NCI-H526 (cell line): Measurements from ENCODE around the gene PFDN2.

ENCODE experiments used
- DNase-seq, 2 experiments: peaks; one replicate each; lab custom pipeline; 2025; lab: John Stamatoyannopoulos, UW

PFDN2 gene, protein sequence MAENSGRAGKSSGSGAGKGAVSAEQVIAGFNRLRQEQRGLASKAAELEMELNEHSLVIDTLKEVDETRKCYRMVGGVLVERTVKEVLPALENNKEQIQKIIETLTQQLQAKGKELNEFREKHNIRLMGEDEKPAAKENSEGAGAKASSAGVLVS

DNA sequence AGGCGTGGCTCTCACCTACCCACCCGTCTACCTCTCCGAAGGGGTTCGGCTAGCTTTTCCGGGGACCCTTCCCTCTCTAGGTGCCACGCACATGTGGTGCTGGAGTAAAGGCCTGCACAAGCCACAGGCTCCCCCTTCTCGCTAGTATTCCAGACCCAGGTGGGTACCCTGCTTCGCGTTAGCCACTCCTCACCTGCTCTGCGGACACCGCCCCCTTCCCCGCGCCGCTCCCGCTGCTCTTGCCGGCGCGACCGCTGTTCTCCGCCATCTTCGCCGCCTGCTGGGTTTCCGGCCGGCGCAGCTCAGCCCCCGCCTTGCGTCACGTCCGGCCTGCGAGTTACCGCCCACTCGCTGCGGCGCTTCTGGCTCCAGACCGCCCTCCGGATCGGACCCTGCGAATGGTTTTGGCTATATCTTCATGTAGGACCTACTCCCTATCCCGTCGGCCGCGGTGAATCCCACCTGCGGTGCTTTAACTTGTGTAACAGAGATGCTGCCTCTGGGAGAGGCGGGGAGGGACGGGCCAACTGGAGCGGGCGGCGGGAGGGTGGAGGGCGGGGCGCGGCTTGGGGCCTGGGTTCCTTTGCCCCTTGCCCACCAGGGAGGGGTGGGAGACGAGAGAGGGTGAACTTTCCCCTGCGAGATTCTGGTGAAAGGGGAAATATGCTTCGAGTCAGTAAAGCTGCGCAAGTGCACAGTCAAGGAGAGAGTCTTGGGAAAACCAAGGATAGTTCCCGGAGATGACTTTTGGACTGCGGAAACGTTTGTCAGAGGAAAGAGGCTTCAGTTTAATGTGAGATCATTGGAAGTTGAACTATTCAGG is at the start of gene PFDN2, which contains the start of gene NIT1:
TSS of gene PFDN2 (minus strand) at position 279 of the 823 bp plus-strand sequence. CDS start at position 268, 11 bp downstream.
TSS of gene NIT1 (plus strand) at position 347 of the 823 bp plus-strand sequence. CDS start at position 419, 72 bp downstream.
- peak; percentile 79 to 97 for DNase-seq

- peak in 1 of 2 experiments; percentile 63 for DNase-seq
Observed at GRCh38 chr1:161166669-161167548, 49.1 kb upstream of the PFDN2 start.

GRCh38 chr1:161165742-161166668 is 48.2 kb upstream of the PFDN2 start, which contains the start of gene PPOX:
Gene PPOX (plus strand): TSS chr1:161166426. CDS start chr1:161166848, 422 bp downstream.
- peak; percentile 99 to 100 for DNase-seq

DNA sequence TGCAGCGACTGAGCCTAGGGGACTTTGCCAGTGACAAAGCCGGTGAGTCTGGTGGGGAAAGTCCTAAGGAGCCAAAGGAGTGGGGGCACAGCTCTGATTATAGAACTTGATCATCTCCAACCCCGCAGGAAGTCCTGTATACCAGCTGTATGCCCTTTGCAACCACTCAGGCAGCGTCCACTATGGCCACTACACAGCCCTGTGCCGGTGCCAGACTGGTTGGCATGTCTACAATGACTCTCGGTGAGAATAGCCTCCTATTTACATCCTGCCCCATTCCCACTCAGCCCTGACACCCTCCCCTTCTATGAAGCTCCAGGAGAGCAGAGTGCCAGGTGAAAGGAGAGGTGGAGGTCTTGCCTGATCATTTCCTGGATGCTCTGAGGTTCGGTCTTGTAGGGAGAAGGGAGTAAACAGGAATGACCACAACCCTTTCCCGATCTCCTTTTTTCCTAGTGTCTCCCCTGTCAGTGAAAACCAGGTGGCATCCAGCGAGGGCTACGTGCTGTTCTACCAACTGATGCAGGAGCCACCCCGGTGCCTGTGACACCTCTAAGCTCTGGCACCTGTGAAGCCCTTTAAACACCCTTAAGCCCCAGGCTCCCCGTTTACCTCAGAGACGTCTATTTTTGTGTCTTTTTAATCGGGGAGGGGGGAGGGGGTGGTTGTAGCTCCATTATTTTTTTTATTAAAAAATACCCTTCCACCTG is 47.2 kb upstream of the PFDN2 start:
- no peak for DNase-seq

DNA sequence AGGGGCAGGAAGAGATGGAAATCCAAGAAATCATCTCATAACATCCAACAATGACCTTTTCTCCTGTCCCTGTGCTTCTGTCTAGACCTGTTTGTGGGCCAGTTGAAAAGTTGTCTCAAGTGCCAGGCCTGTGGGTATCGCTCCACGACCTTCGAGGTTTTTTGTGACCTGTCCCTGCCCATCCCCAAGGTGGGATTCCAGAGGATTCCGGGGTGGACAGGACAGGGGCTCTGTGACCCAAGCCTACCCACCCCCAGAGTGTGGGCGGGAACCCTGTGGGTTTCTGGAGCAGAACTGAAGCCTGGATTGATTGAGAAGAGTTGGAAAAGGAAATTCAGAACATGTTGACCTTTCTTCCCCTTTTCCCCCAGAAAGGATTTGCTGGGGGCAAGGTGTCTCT is 46.0 kb upstream of the PFDN2 start:
- no peak for DNase-seq

DNA sequence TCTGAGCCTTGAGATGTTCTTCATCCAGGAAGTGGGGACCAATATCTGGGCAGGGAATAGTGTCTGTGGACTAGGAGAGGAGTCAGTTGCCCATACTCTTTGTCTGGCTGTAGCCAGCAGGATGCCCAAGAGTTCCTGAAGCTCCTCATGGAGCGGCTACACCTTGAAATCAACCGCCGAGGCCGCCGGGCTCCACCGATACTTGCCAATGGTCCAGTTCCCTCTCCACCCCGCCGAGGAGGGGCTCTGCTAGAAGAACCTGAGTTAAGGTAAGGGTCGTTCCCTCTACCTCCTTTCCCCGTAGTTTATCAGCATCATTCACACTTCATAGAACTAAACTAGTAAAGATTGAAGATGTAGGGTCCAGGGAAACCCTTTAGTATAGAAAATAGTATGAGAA is 45.0 kb upstream of the PFDN2 start:
- no peak for DNase-seq

GRCh38 chr1:161162052-161162451 is 44.2 kb upstream of the PFDN2 start:
- no peak for DNase-seq

GRCh38 chr1:161161652-161162051 is 43.8 kb upstream of the PFDN2 start:
- DNase-seq: no peak

DNA sequence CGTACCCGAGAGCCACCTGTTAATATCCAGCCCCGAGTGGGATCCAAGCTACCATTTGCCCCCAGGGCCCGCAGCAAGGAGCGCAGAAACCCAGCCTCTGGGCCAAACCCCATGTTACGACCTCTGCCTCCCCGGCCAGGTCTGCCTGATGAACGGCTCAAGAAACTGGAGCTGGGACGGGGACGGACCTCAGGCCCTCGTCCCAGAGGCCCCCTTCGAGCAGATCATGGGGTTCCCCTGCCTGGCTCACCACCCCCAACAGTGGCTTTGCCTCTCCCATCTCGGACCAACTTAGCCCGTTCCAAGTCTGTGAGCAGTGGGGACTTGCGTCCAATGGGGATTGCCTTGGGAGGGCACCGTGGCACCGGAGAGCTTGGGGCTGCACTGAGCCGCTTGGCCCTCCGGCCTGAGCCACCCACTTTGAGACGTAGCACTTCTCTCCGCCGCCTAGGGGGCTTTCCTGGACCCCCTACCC is 42.9 kb upstream of the PFDN2 start:
- DNase-seq: no peak

GRCh38 chr1:161159913-161160243 is 42.0 kb upstream of the PFDN2 start:
- no peak for DNase-seq

- DNase-seq: peak; percentile 93 to 99
Observed at GRCh38 chr1:161159087-161159912, 41.5 kb upstream of the PFDN2 start, which contains the start of gene USP21. Gene USP21 (plus strand): TSS chr1:161159500. CDS start chr1:161160641, 1,141 bp downstream.

DNA sequence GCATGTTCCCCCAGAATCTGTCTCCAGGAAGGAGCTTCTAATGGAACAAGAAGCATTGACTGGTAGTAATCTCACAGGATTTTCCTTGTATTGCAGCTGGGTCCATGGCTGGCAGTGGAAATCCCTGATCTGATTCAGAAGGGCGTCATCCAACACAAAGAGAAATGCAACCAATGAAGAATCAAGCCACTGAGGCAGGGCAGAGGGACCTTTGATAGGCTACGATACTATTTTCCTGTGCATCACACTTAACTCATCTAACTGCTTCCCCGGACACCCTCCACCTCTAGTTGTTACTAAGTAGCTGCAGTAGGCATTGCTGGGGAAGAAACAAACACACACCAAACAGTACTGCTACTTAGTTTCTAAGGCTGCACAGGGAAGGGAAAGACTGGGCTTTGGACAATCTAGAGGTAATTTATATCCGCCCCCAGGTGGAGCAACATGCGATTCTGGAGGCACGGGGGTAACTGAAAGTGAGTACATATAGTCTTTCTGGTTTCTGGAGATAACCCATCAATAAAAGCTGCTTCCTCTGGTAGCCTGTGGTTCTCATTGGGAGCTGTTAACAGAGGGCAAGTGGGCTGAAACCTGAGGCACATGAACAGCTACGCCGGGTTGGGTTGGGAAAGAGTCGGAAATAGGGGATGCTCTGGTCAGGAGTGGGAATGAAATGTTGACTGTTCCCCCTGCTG is 40.6 kb upstream of the PFDN2 start:
- DNase-seq: no peak

GRCh38 chr1:161157867-161158266 is 40.0 kb upstream of the PFDN2 start:
- DNase-seq: no peak

DNA sequence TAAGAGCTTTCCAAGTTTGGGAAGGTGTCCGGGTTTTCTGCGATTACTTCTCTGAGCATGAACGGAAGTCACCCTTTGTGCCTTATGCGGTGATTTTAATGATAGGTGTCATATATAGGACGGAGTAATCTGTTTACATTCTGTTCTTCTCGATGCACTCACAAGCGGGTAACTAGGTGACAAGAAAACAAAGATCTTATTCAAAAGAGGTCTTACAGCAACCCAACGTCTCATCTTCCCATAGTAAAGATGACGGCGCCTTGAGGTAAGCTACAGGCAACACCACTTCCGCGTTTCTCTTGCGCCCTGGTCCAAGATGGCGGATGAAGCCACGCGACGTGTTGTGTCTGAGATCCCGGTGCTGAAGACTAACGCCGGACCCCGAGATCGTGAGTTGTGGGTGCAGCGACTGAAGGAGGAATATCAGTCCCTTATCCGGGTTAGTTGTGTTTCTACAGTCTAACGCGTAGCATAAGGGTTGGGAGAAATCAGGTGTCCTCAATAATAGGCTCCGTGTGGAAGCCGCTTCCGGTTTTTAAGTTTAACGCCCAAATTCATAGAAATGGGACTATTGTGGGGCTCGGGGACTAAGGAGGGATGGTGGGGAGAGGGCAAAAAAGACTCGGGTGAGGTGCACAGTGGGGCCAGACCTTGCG is 36.0 kb upstream of the PFDN2 start, which contains the start of gene UFC1:
TSS of gene UFC1 (plus strand) at position 297 of the 656 bp plus-strand sequence. CDS start at position 317, 20 bp downstream.
- peak; percentile 97 for DNase-seq

DNA sequence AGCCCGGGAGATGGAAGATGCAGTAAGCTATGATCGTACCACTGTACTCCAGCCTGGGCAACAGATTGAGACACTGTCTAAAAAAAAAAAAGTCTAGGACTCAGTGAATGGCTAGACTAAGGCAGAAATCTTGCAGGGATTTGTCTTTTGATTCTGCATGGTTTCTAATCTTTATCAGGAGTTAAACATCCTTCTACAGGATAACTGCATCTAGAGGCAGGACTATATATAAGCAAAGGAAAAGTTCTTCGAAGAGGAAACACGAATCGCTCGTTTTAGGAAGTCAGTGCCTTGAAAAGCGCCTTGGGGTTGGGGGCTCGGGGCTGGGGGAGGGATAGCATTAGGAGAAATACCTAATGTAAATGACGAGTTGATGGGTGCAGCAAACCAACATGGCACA is 35.3 kb upstream of the PFDN2 start:
- no peak for DNase-seq

DNA sequence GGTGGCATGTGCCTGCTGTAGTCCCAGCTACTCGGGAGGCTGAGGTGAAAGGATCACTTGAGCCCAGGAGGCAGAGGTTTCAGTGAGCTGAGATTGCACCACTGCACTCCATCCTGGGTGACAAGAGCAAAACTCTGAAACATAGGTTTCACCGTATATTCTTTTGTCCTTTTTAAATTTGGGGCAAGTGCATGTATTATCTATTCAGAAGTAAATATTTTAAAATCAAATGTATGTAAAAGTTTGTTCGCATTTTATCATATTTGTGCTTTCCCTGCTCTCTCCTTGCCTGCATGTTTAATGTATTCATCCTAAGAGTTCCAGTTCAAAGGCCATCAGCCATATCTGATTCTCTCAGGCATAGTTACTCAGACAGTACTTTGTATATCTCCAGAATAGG is 28.0 kb upstream of the PFDN2 start:
- DNase-seq: no peak

DNA sequence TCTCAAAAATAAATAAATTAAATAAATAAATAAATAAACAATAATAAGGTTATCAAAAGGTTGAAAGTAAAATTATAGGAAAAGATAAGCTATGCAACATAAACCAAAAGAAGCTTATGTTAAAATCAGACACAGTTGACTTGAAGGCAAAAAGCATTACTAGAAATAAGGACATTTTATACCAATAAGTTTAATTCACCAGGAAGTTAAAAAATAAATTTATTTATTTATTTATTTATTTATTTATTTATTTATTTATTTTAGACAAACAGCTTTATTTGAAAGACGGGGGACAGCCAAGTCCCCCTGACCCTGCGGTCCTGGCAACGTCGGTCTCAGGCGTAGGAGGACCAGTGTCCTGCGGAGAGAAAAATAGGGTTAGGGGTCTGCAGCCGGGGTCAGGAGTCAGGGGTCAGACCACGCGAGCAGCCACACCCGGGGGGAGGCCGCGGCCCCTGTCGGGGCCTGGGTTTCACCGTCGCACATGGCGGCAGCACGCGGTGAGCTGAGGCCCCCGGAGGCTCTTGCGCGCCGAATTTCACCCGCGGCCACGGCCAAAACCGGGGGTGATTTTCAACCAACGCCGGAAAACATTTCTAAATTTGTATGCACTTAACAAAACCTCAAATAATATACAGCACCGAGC is 23.0 kb upstream of the PFDN2 start:
- DNase-seq: no peak

DNA sequence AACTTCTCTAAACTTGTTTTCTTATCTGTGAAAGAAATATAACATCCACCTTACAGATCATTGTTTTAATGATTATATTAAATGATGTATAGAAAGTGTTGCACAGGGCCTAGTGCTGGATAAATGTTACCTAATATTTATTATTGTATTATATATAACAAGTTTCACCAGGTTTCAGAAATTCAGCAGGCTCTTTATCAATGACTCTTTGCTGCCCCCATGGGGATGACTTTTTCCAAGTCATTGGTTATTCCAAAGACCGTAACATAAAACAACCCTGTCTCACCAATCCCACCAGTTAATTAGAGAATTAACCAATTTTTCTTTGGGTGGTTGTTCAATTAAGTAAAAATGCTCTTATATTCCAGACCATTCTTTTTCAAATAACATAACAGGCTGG is 21.9 kb upstream of the PFDN2 start:
- peak; percentile 37 to 77 for DNase-seq
